NCI-H1694 treated with DMSO at 0.1 percent for 48 hours (cell line): Measurements from ENCODE around the gene BABAM2.
"Not testable (repeated sequence)": the region's sequence is repeated elsewhere in the genome, so short reads cannot be mapped to it uniquely, and the experiment has no call there.

Experiments
- DNase-seq: peaks from one replicate; lab custom pipeline; 2025; lab: John Stamatoyannopoulos, UW

The BABAM2 gene

GRCh38 chr2:28331797-28332196 lies 441.3 kb downstream of the BABAM2 start:
- not testable (repeated sequence) for DNase-seq

GRCh38 chr2:28332696-28333095 lies 442.2 kb downstream of the BABAM2 start:
- DNase-seq: no peak

GRCh38 chr2:28333606-28334526 lies 443.3 kb downstream of the BABAM2 start:
- no peak for DNase-seq

- DNase-seq: no peak
These were observed 444.0 kb downstream of the BABAM2 start for GRCh38 chr2:28334527-28334894.

GRCh38 chr2:28335265-28335664 lies 444.7 kb downstream of the BABAM2 start:
- not testable (repeated sequence) for DNase-seq

- DNase-seq: no peak
These were observed 445.1 kb downstream of the BABAM2 start for GRCh38 chr2:28335666-28336065.

- no peak for DNase-seq
These were observed 445.9 kb downstream of the BABAM2 start for GRCh38 chr2:28336264-28336980.

GRCh38 chr2:28336982-28337627 lies 446.6 kb downstream of the BABAM2 start:
- DNase-seq: no peak

- DNase-seq: no peak
These were observed 447.7 kb downstream of the BABAM2 start for GRCh38 chr2:28338046-28338817.

- no peak for DNase-seq
These were observed 448.3 kb downstream of the BABAM2 start for GRCh38 chr2:28338831-28339321.

- DNase-seq: no peak
These were observed 449.1 kb downstream of the BABAM2 start for GRCh38 chr2:28339516-28340175.

GRCh38 chr2:28340312-28341202 lies 450.0 kb downstream of the BABAM2 start:
- no peak for DNase-seq

- no peak for DNase-seq
These were observed 450.8 kb downstream of the BABAM2 start for GRCh38 chr2:28341208-28341891.

- DNase-seq: no peak
These were observed 451.8 kb downstream of the BABAM2 start for GRCh38 chr2:28342081-28342967.

- no peak for DNase-seq
These were observed 452.8 kb downstream of the BABAM2 start for GRCh38 chr2:28343184-28343942.

- DNase-seq: no peak
These were observed 453.6 kb downstream of the BABAM2 start for GRCh38 chr2:28343971-28344715.

GRCh38 chr2:28344756-28345373 lies 454.3 kb downstream of the BABAM2 start:
- no peak for DNase-seq
